HEK293T (cell line): ENCODE data around the gene AGTRAP.

Source experiments
- FOXA1 ChIP-seq: fragments of 450-650 bp; IDR thresholded peaks from 2 replicates; pipeline ENCODE4 v1.6.1; 2016; ENCODE audit warnings: mild to moderate bottlenecking
- FOXM1 ChIP-seq: fragments of 450-650 bp; IDR thresholded peaks from 2 replicates; pipeline ENCODE4 v1.6.1; 2017; ENCODE audit warnings: mild to moderate bottlenecking, borderline replicate concordance
- L3MBTL2 ChIP-seq: fragments of 450-650 bp; conservative IDR thresholded peaks from 2 replicates; pipeline ENCODE4 v1.6.1; 2016; ENCODE audit warnings: mild to moderate bottlenecking
- NFRKB ChIP-seq: fragments of 450-650 bp; IDR thresholded peaks from 2 replicates; pipeline ENCODE4 v1.6.1; 2016; ENCODE audit warnings: mild to moderate bottlenecking, moderate library complexity
- SP1 ChIP-seq: fragments of 450-650 bp; IDR thresholded peaks from 2 replicates; pipeline ENCODE4 v1.6.1; 2017
- TARDBP ChIP-seq: fragments of 450-650 bp; IDR thresholded peaks from 2 replicates; pipeline ENCODE4 v1.6.1; 2016
- ZNF384 ChIP-seq: fragments of 450-650 bp; IDR thresholded peaks from 2 replicates; pipeline ENCODE4 v1.6.1; 2016

DNA sequence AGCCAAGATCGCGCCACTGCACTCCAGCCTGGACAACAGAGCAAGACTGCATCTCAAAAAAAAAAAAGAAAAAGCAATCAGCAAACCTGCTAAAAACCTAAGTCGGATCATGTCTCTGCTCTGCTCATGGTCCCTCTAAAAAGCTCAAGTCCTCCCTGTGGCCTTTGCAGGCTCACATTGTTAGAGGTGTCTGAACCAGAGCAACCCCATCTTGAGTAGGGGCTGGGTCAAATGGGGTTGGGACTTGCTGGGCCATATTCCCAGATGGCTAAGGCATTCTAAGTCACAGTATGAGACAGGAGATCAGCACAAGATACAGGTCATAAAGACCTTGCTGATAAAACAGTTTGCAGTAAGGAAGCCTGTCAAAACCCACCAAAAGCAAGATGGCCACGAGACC lies 47.4 kb upstream of the AGTRAP start:
- no peak for TF ChIP-seq NFRKB
- TF ChIP-seq FOXM1: no peak
- no peak for TF ChIP-seq FOXA1
- TF ChIP-seq TARDBP: no peak
- TF ChIP-seq L3MBTL2: no peak
- TF ChIP-seq SP1: no peak
- TF ChIP-seq ZNF384: no peak
